Astrocyte of the spinal cord (primary cell): ENCODE results near the gene RELL1.

ENCODE experiments used
- DNase-seq: peaks from one replicate; pipeline ENCODE4 v3.0.0; 2011; ENCODE audit warnings: low read depth, low spot score
- H3K4me3 ChIP-seq: 2 replicates; pipeline ENCODE4 v1.5.1; 2011; ENCODE audit warnings: low read depth, mild to moderate bottlenecking, low read length, moderate library complexity
- CTCF ChIP-seq: IDR thresholded peaks from 2 replicates; pipeline ENCODE4 v1.5.1; 2012; ENCODE audit warnings: low read depth, mild to moderate bottlenecking, low read length, inconsistent platforms
- in situ Hi-C: cut with HindIII; loops from 2 replicates; pipeline ENCODE4 v1.10.0; 2017; ENCODE audit warnings: low sequenced_read_pairs

Gene RELL1

DNA sequence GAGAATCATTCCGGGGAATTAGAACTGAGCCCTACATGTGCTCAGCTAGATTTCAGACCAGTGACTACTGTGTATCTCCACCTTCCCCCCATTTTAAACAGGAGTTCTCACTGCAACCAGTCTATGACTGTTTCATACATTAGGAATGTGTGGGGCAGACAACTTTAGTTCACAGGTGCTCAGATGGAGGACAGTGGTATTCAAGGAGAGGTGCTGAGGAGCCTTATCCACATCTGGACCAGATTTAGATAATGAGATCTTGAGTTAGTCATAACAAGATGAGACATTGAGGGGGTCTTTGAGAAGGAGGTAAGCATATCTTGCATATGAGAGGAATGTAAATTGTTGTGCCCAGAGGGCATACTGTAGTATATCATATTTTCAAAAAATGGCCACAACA, 32.8 kb upstream of the RELL1 start:
- H3K4me3 ChIP-seq = no peak overlapping the region
- in situ Hi-C loops = no loop called here
- no peak for TF ChIP-seq CTCF
- DNase-seq = no peak

- TF ChIP-seq CTCF = no peak
- DNase-seq = peak; percentile 71
- no peak overlapping the region for H3K4me3 ChIP-seq
- in situ Hi-C loops = no loop called here
These were observed 31.4 kb upstream of the RELL1 start for GRCh38 chr4:37717576-37717975.

- no peak overlapping the region for H3K4me3 ChIP-seq
- in situ Hi-C loops = no loop called here
These were observed 29.8 kb upstream of the RELL1 start for GRCh38 chr4:37715889-37716402.

DNA sequence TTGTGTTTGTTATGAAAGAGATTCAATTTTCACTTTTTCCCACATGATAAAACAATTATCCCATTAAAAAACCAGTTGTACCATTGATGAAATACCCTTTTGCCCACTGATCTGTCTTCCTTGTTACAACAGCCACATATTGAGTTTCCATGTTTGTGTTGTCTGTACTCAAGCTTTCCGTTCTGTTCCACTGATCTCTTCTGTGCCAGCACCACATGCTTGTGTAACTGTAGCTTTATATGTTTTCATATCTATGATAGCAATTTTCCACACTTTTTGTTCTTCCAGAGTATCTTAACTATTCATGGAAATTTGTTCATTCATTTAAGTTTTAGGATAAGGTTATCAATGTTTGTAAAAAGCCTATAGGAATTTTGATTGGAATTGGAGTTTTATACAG, 24.3 kb upstream of the RELL1 start:
- no peak overlapping the region for H3K4me3 ChIP-seq
- DNase-seq = no peak
- in situ Hi-C loops = no loop called here
- no peak for TF ChIP-seq CTCF

More at GRCh38 chr4:37715889-37716402, 29.8 kb upstream of the RELL1 start:
- no peak for TF ChIP-seq CTCF
- DNase-seq = peak; percentile 57

DNA sequence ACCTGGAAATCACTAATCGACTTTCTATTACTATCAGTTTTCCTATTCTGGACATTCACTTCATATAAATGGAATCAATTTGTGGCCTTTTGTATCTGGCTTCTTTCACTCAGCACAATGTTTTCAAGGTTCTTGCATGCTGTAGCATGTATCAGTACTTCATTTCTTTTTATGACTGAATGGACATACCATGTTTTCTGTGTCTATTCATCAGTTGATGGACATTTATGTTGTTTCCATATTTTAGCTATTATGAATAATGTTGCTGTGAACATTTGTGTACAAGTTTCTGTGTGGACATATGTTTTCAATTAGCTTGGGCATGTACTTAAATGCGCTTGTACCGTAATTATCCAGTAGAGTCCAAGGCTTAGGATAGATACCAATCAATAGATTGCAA, 19.9 kb upstream of the RELL1 start:
- in situ Hi-C loops = no loop called here
- DNase-seq = no peak
- no peak for TF ChIP-seq CTCF
- no peak overlapping the region for H3K4me3 ChIP-seq

DNA sequence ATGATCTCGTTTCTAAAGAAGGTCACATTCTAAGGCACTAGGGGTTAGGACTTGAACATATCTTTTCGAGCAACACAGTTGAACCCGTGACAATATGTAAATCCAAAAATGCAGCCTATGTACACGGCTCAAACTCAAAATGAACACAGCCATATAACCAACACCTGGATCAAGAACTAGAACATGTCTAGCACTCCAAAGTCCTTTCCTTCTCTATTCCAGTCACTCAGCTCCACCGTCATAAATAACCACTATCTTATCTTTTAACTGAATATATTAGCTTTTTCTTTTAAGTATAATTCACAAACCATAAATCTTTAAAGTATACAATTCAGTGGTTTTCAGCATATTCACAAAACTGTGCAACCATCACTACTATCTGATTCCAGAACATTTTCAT, 19.4 kb upstream of the RELL1 start:
- in situ Hi-C loops = no loop called here
- TF ChIP-seq CTCF = no peak
- no peak for DNase-seq
- no peak overlapping the region for H3K4me3 ChIP-seq
